ENCODE data around the gene NDOR1. TPM values are rescaled to one million over a fixed set of nuclear protein-coding genes. Genes with fewer than 3 reads are reported as not detected.

NDOR1 gene
- total RNA-seq, 1 donor from 2014 or later = 27.0 TPM

GRCh38 chr9:137183980-137184595 is 21.4 kb upstream of the NDOR1 start:
- H3K9me3 ChIP-seq = no peaks in the 10 kb centered on the region
- H3K4me1 ChIP-seq = peaks cover 10 to 21% of the 10 kb centered on the region in 2 donors
- DNase-seq (ENCODE audit: low spot score in 2 of 2) = no peak
- H3K27ac ChIP-seq = no peak overlapping the region
- no peak overlapping the region for H3K4me3 ChIP-seq
- no peak for TF ChIP-seq CTCF (IDR thresholded peaks at IDR 0.05)
- H3K27me3 ChIP-seq = no peaks in the 10 kb centered on the region
- peaks cover 58 to 73% of the 10 kb centered on the region in 2 donors for H3K36me3 ChIP-seq
- intact Hi-C loops (cut with DNase I) = no loop called here

- intact Hi-C loops (cut with DNase I) = no loop called here
- H3K36me3 ChIP-seq = peaks cover 51 to 66% of the 10 kb centered on the region in 2 donors
- no peak for TF ChIP-seq CTCF (IDR thresholded peaks at IDR 0.05)
- H3K27me3 ChIP-seq = no peaks in the 10 kb centered on the region
- H3K9me3 ChIP-seq = no peaks in the 10 kb centered on the region
- no peak overlapping the region for H3K4me3 ChIP-seq
- no peak for DNase-seq (ENCODE audit: low spot score in 2 of 2)
- peaks cover 20 to 31% of the 10 kb centered on the region in 2 donors for H3K4me1 ChIP-seq
- no peak overlapping the region for H3K27ac ChIP-seq
These were observed 20.4 kb upstream of the NDOR1 start for GRCh38 chr9:137184881-137185660.

GRCh38 chr9:137185921-137186320 is 19.6 kb upstream of the NDOR1 start:
- Histone ChIP-seq H3K4me1 (peaks cover 23 to 38% of the 10 kb centered on the region in 2 donors), H3K36me3 (peaks cover 45 to 66% of the 10 kb centered on the region in 2 donors), H3K4me3 (no peak overlapping the region), H3K27me3 (no peaks in the 10 kb centered on the region), H3K9me3 (no peaks in the 10 kb centered on the region), H3K27ac (no peak overlapping the region)
- DNase-seq (ENCODE audit: low spot score in 2 of 2) = no peak
- no peak for TF ChIP-seq CTCF (IDR thresholded peaks at IDR 0.05)
- intact Hi-C loops (cut with DNase I) = no loop called here

- no peak for TF ChIP-seq CTCF (IDR thresholded peaks at IDR 0.05)
- Histone ChIP-seq H3K27ac (no peak overlapping the region), H3K4me1 (peaks cover 23 to 38% of the 10 kb centered on the region in 2 donors), H3K36me3 (peaks cover 45 to 66% of the 10 kb centered on the region in 2 donors), H3K9me3 (no peaks in the 10 kb centered on the region), H3K4me3 (peak overlapping the region in 1 of 2 donors; percentile 91), H3K27me3 (no peaks in the 10 kb centered on the region)
- intact Hi-C loops (cut with DNase I) = no loop called here
- no peak for DNase-seq (ENCODE audit: low spot score in 2 of 2)
These were observed 19.1 kb upstream of the NDOR1 start for GRCh38 chr9:137186385-137186784.

- intact Hi-C loops (cut with DNase I) = no loop called here
- DNase-seq (ENCODE audit: low spot score in 2 of 2) = no peak
- Histone ChIP-seq H3K27me3 (no peaks in the 10 kb centered on the region), H3K27ac (no peak overlapping the region), H3K4me1 (peaks cover 23 to 38% of the 10 kb centered on the region in 2 donors), H3K36me3 (peaks cover 44 to 58% of the 10 kb centered on the region in 2 donors), H3K4me3 (peak overlapping the region; percentile 85 to 91), H3K9me3 (no peaks in the 10 kb centered on the region)
- no peak for TF ChIP-seq CTCF (IDR thresholded peaks at IDR 0.05)
These were observed 18.1 kb upstream of the NDOR1 start for GRCh38 chr9:137187386-137187785.

All from ascending aorta (tissue), 2 donors.